Astrocyte (in vitro differentiated cells and primary cell): ENCODE results near the gene ARHGEF17. TPM values are rescaled to one million over a fixed set of nuclear protein-coding genes. Genes with fewer than 3 reads are reported as not detected.

Experiments used
- DNase-seq: peaks from one replicate; pipeline ENCODE4 v3.0.0-alpha.2; 2010; ENCODE audit warnings: low read depth
- FAIRE-seq: peaks from 2 replicates; lab custom pipeline; 2011; peaks lifted over from hg19 to GRCh38; lab: Jason Lieb, UNC
- H2AFZ ChIP-seq: 2 replicates; pipeline ENCODE4 v1.6.0; 2012; ENCODE audit warnings: low read depth, low read length, inconsistent platforms
- H3K27ac ChIP-seq: 2 replicates; pipeline ENCODE4 v1.5.1; 2011; ENCODE audit warnings: low read depth, low read length, inconsistent platforms
- H3K27me3 ChIP-seq: 2 replicates; pipeline ENCODE4 v1.6.0; 2011; ENCODE audit warnings: low read length, inconsistent platforms; ENCODE audit not compliant: insufficient read depth
- H3K36me3 ChIP-seq: 2 replicates; pipeline ENCODE4 v1.5.1; 2011; ENCODE audit warnings: low read length, inconsistent platforms; ENCODE audit not compliant: insufficient read depth
- H3K4me1 ChIP-seq: 2 replicates; pipeline ENCODE4 v1.5.1; 2011; ENCODE audit warnings: low read length, inconsistent platforms; ENCODE audit not compliant: insufficient read depth
- H3K4me2 ChIP-seq: 2 replicates; pipeline ENCODE4 v1.6.0; 2012; ENCODE audit warnings: low read length, inconsistent platforms
- H3K4me3 ChIP-seq: 2 replicates; pipeline ENCODE4 v1.5.1; 2011; ENCODE audit warnings: low read depth, mild to moderate bottlenecking, low read length, inconsistent platforms; ENCODE audit not compliant: insufficient read depth
- H3K79me2 ChIP-seq: 2 replicates; pipeline ENCODE4 v1.6.0; 2012; ENCODE audit warnings: mild to moderate bottlenecking, low read length, inconsistent platforms; ENCODE audit not compliant: insufficient read depth
- H3K9ac ChIP-seq: 2 replicates; pipeline ENCODE4 v1.6.0; 2012; ENCODE audit warnings: mild to moderate bottlenecking, low read length, inconsistent platforms
- H3K9me3 ChIP-seq: 2 replicates; pipeline ENCODE4 v1.5.1; 2012; ENCODE audit warnings: low read depth, mild to moderate bottlenecking, low read length, inconsistent platforms; ENCODE audit not compliant: insufficient read depth
- H4K20me1 ChIP-seq: 2 replicates; pipeline ENCODE4 v1.6.0; 2012; ENCODE audit warnings: low read length, inconsistent platforms; ENCODE audit not compliant: insufficient read depth
- H3K27ac Mint-ChIP-seq: one replicate; pipeline ENCODE4 v1.8.0; 2021; ENCODE audit warnings: mild to moderate bottlenecking, mixed read lengths; ENCODE audit not compliant: unreplicated experiment
- H3K27me3 Mint-ChIP-seq: one replicate; pipeline ENCODE4 v1.8.0; 2021; ENCODE audit warnings: low read depth, mixed read lengths; ENCODE audit not compliant: unreplicated experiment
- H3K36me3 Mint-ChIP-seq: one replicate; pipeline ENCODE4 v1.8.0; 2021; ENCODE audit warnings: low read depth, mixed read lengths; ENCODE audit not compliant: unreplicated experiment
- H3K4me1 Mint-ChIP-seq: one replicate; pipeline ENCODE4 v1.8.0; 2021; ENCODE audit warnings: low read depth, mixed read lengths; ENCODE audit not compliant: unreplicated experiment
- H3K4me3 Mint-ChIP-seq: one replicate; pipeline ENCODE4 v1.8.0; 2021; ENCODE audit warnings: mild to moderate bottlenecking, moderate library complexity, mixed read lengths; ENCODE audit not compliant: unreplicated experiment
- H3K9me3 Mint-ChIP-seq: one replicate; pipeline ENCODE4 v1.8.0; 2021; ENCODE audit warnings: mild to moderate bottlenecking, mixed read lengths; ENCODE audit not compliant: unreplicated experiment
- EZH2 ChIP-seq: IDR thresholded peaks from 2 replicates; pipeline ENCODE4 v1.6.1; 2012; ENCODE audit warnings: mild to moderate bottlenecking, low read length, inconsistent platforms; ENCODE audit not compliant: insufficient read depth
- total RNA-seq: library from RNA; stranded (reverse); gene quantifications from 2 replicates; pipeline ENCODE4 v1.2.1, GENCODE V29; 2021
- TF ChIP-seq, protein P1 (sequence below): IDR thresholded peaks from 2 replicates; pipeline ENCODE4 v1.5.1; 2011; ENCODE audit warnings: low read depth, mild to moderate bottlenecking, inconsistent platforms, low read length, moderate library complexity; ENCODE audit not compliant: insufficient read depth

Gene ARHGEF17
- total RNA-seq, 1 donor from 2014 or later: 66.4 TPM

DNA sequence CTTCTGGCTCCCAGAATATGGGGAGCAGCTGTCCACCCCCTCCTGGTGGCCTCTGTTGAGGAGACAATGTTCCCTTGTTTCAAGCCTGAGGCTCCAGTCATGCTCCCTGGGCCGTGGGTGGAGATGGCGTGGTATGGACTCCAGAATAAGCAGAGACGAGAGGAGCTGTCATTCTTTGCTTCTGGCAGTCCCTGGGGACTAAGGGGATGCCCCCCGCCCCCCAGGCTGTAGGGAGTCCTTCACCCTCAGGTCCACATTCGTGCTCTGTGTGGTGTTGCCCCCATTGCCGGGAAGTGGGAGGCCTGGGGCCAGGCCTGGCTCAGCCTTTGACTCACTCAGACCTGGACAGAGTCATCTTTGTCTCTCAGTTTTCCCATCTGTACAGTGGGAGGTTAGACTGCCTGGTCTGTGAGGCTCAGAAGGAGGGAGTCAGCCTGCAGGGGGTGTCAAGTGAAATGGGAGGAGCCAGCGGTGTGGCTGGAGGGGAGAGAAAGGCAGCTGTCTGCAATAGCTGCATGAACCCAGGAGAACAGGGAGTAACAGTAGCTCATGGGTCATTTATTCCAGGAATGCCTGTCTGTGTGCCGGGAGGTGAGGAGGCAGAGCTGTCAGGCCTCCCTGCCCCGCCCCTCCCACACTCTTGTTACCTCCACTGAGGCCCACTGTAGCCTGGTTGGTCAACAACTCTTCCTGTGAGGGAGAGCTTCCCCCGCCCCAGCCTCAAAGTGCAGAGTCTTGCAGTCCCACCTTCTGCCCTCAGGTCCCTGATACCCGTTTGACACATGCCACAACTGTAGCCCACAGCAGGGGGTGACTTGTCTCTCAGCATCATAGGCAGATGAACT, 6.3 kb downstream of the ARHGEF17 start:
- FAIRE-seq: no peak
- H3K79me2 ChIP-seq: peaks cover 98% of the 10 kb centered on the region
- peaks cover 45% of the 10 kb centered on the region for H3K4me1 Mint-ChIP-seq
- peak overlapping the region; percentile 87 for H3K27ac Mint-ChIP-seq
- H3K9ac ChIP-seq: peak overlapping the region; percentile 70
- H3K27ac ChIP-seq: peak overlapping the region; percentile 79
- H3K36me3 Mint-ChIP-seq: peaks cover 19% of the 10 kb centered on the region
- H3K4me3 Mint-ChIP-seq: peak overlapping the region; percentile 81
- no peaks in the 10 kb centered on the region for H3K9me3 Mint-ChIP-seq
- peaks cover 77% of the 10 kb centered on the region for H3K4me1 ChIP-seq
- H3K36me3 ChIP-seq: no peaks in the 10 kb centered on the region
- no peaks in the 10 kb centered on the region for H3K27me3 ChIP-seq
- TF ChIP-seq, protein P1, sequence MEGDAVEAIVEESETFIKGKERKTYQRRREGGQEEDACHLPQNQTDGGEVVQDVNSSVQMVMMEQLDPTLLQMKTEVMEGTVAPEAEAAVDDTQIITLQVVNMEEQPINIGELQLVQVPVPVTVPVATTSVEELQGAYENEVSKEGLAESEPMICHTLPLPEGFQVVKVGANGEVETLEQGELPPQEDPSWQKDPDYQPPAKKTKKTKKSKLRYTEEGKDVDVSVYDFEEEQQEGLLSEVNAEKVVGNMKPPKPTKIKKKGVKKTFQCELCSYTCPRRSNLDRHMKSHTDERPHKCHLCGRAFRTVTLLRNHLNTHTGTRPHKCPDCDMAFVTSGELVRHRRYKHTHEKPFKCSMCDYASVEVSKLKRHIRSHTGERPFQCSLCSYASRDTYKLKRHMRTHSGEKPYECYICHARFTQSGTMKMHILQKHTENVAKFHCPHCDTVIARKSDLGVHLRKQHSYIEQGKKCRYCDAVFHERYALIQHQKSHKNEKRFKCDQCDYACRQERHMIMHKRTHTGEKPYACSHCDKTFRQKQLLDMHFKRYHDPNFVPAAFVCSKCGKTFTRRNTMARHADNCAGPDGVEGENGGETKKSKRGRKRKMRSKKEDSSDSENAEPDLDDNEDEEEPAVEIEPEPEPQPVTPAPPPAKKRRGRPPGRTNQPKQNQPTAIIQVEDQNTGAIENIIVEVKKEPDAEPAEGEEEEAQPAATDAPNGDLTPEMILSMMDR: no peak
- no peak for TF ChIP-seq EZH2
- H2AFZ ChIP-seq: no peak overlapping the region
- no peaks in the 10 kb centered on the region for H3K27me3 Mint-ChIP-seq
- peak; percentile 70 for DNase-seq
- H3K4me3 ChIP-seq: no peak overlapping the region
- no peaks in the 10 kb centered on the region for H3K9me3 ChIP-seq
- peaks cover 95% of the 10 kb centered on the region for H4K20me1 ChIP-seq
- H3K4me2 ChIP-seq: peak overlapping the region; percentile 99

DNA sequence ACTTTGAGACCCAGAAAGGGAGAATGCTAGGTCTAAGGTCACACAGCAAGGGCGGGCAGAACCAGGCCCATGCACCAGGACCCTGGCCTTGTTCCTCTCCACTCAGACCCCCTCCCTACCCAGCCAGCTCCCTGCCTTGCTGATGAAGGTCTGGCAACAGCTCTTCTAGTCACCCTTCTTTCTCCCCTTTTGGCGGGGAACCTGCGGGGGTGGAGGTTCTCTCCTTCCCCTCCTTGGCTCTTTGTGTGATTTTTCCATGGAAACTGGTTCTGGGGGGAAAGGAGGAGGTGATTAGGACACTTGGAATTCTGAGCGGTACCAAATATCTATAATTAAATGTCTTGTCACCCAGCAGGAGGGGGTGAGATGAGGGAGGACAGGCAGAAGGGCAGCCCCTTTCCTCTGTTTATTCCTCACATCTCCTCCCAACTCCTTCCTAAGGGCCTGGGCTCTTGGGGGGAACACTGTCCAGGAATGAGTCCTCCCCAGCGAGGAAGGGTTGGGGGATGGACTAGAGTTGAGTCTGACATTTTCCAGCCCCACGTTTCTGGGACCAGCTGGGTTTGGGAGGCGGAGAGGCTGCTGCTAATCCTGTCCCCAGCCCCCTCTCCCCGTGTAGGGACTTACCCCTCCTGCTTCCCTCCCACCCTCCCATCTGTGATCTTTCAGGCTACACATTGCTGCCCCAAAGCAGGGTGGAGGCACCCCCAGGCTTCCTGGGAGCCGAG, 7.4 kb downstream of the ARHGEF17 start:
- peaks cover 67% of the 10 kb centered on the region for H3K4me1 ChIP-seq
- no peak overlapping the region for H2AFZ ChIP-seq
- H3K4me2 ChIP-seq: peak overlapping the region; percentile 99
- H3K27ac Mint-ChIP-seq: peak overlapping the region; percentile 87
- H3K27ac ChIP-seq: peak overlapping the region; percentile 79
- H3K4me1 Mint-ChIP-seq: peaks cover 53% of the 10 kb centered on the region
- no peaks in the 10 kb centered on the region for H3K27me3 ChIP-seq
- no peaks in the 10 kb centered on the region for H3K9me3 ChIP-seq
- peaks cover 98% of the 10 kb centered on the region for H3K79me2 ChIP-seq
- no peak for FAIRE-seq
- no peaks in the 10 kb centered on the region for H3K27me3 Mint-ChIP-seq
- TF ChIP-seq, protein P1: no peak
- TF ChIP-seq EZH2: no peak
- peak overlapping the region; percentile 70 for H3K9ac ChIP-seq
- no peak overlapping the region for H3K4me3 Mint-ChIP-seq
- no peak overlapping the region for H3K4me3 ChIP-seq
- no peaks in the 10 kb centered on the region for H3K9me3 Mint-ChIP-seq
- no peaks in the 10 kb centered on the region for H3K36me3 ChIP-seq
- no peak for DNase-seq
- H4K20me1 ChIP-seq: peaks cover 92% of the 10 kb centered on the region
- H3K36me3 Mint-ChIP-seq: peaks cover 16% of the 10 kb centered on the region
